A549 (cell line): ENCODE measurements around the gene MAF. TPM values are rescaled to one million over a fixed set of nuclear protein-coding genes. Genes with fewer than 3 reads are reported as not detected.

Source experiments
- ATAC-seq, 2 experiments: fragments of 200-7000 bp in 1 of 2; fragments of >200 bp in 1 of 2; cut with Nextera tagmentation in 1 of 2; cut with Tn5 transposase in 1 of 2; 3 replicates each; pipeline versions ENCODE4 v1.8.0 to v1.9.1; 2018 to 2020; ENCODE audit warnings: mild to moderate bottlenecking in 1 of 2, moderate library complexity in 1 of 2
- CTCF ChIA-PET: fragments of 300-600 bp; sonication (Branson Sonifier 250); formaldehyde crosslinking; extraction: SDS; loops from one replicate; lab custom pipeline; 2021; ENCODE audit warnings: antibody characterized with exemption, inconsistent platforms; lab: Yijun Ruan, JAX
- POLR2A ChIA-PET: fragments of 350-600 bp; formaldehyde crosslinking; extraction: SDS; loops from one replicate; lab custom pipeline; 2021; ENCODE audit warnings: antibody characterized with exemption, inconsistent platforms; lab: Yijun Ruan, JAX
- DNase-seq, 2 experiments: peaks; one replicate each; pipeline versions ENCODE4 v3.0.0 to v3.0.0-alpha.2; 2011 to 2016; ENCODE audit warnings: low read depth in 1 of 2, low spot score in 1 of 2
- FAIRE-seq: peaks from 2 replicates; lab custom pipeline; 2011; peaks lifted over from hg19 to GRCh38; lab: Jason Lieb, UNC
- H3K27ac ChIP-seq, 2 experiments: fragments of >200 bp; sonication (Bioruptor Twin); formaldehyde crosslinking; 3 replicates each; pipeline ENCODE4 v1.5.1; 2016 to 2017
- H3K4me1 ChIP-seq: fragments of >200 bp; sonication (Bioruptor Twin); formaldehyde crosslinking; 3 replicates; pipeline ENCODE4 v1.6.1; 2016
- H3K4me2 ChIP-seq: fragments of >200 bp; sonication (Bioruptor Twin); formaldehyde crosslinking; 3 replicates; pipeline ENCODE4 v1.6.1; 2016
- H3K4me3 ChIP-seq: fragments of >200 bp; sonication (Bioruptor Twin); formaldehyde crosslinking; 3 replicates; pipeline ENCODE4 v1.5.1; 2016
- H3K9me3 ChIP-seq: fragments of >200 bp; sonication (Bioruptor Twin); formaldehyde crosslinking; 3 replicates; pipeline ENCODE4 v1.6.1; 2016
- CBX8 ChIP-seq: fragments of 200-600 bp; sonication (generic); IDR thresholded peaks from 2 replicates; pipeline ENCODE4 v1.6.1; 2016
- E2F6 ChIP-seq: IDR thresholded peaks from 2 replicates; pipeline ENCODE4 v1.6.1; 2012; ENCODE audit warnings: low read depth, borderline replicate concordance
- EHF ChIP-seq: fragments of 250-450 bp; sonication (Bioruptor Pico); IDR thresholded peaks from 2 replicates; pipeline ENCODE4 v1.5.0; 2020; ENCODE audit warnings: mild to moderate bottlenecking
- ELK1 ChIP-seq: fragments of 150-350 bp; IDR thresholded peaks from 2 replicates; pipeline ENCODE4 v1.6.1; 2014; ENCODE audit warnings: low read depth, mild to moderate bottlenecking, low read length
- ESRRA ChIP-seq: fragments of 150-350 bp; IDR thresholded peaks from 2 replicates; pipeline ENCODE4 v1.6.1; 2014; ENCODE audit warnings: mild to moderate bottlenecking, low read length, borderline replicate concordance
- FOSB ChIP-seq: fragments of 250-450 bp; sonication (Bioruptor Pico); IDR thresholded peaks from 2 replicates; pipeline ENCODE4 v1.5.0; 2020; ENCODE audit warnings: mild to moderate bottlenecking, moderate library complexity
- HDAC2 ChIP-seq: fragments of 200-600 bp; sonication (generic); IDR thresholded peaks from 2 replicates; pipeline ENCODE4 v1.6.1; 2016
- HES2 ChIP-seq: fragments of >200 bp; sonication (Bioruptor Twin); formaldehyde crosslinking; IDR thresholded peaks from 2 replicates; pipeline ENCODE4 v1.6.1; 2016
- HEYL ChIP-seq: fragments of 250-450 bp; sonication (Bioruptor Pico); IDR thresholded peaks from 2 replicates; pipeline ENCODE4 v1.8.0; 2021; ENCODE audit warnings: mild to moderate bottlenecking, moderate library complexity
- JUN ChIP-seq, 2 experiments: fragments of >200 bp; sonication (Bioruptor Twin); formaldehyde crosslinking; IDR thresholded peaks; 2 replicates in 1 of 2; 3 replicates in 1 of 2; pipeline ENCODE4 v1.6.1; 2016 to 2017
- JUNB ChIP-seq: fragments of >200 bp; sonication (Bioruptor Twin); formaldehyde crosslinking; IDR thresholded peaks from 2 replicates; pipeline ENCODE4 v1.6.1; 2016
- KDM1A ChIP-seq: fragments of 200-600 bp; sonication (generic); IDR thresholded peaks from 2 replicates; pipeline ENCODE4 v1.6.1; 2016; ENCODE audit warnings: low read depth, mild to moderate bottlenecking
- KDM5A ChIP-seq: fragments of 200-600 bp; sonication (generic); IDR thresholded peaks from 2 replicates; pipeline ENCODE4 v1.6.1; 2016; ENCODE audit warnings: antibody characterized with exemption, mild to moderate bottlenecking
- MAZ ChIP-seq: fragments of 150-350 bp; IDR thresholded peaks from 2 replicates; pipeline ENCODE4 v1.6.1; 2014; ENCODE audit warnings: antibody characterized with exemption, low read depth, low read length, borderline replicate concordance
- PBX3 ChIP-seq: IDR thresholded peaks from 2 replicates; pipeline ENCODE4 v1.6.1; 2012
- POLR2A ChIP-seq: IDR thresholded peaks from 2 replicates; pipeline ENCODE4 v1.6.1; 2012; ENCODE audit warnings: mild to moderate bottlenecking, low read length
- RARB ChIP-seq: fragments of 250-450 bp; sonication (Bioruptor Pico); IDR thresholded peaks from 2 replicates; pipeline ENCODE4 v1.8.0; 2021; ENCODE audit warnings: mild to moderate bottlenecking, moderate library complexity
- SMC3 ChIP-seq: fragments of >200 bp; sonication (Bioruptor Twin); formaldehyde crosslinking; IDR thresholded peaks from 3 replicates; pipeline ENCODE4 v1.6.1; 2018; ENCODE audit warnings: inconsistent platforms
- USF2 ChIP-seq: fragments of 450-650 bp; IDR thresholded peaks from 2 replicates; pipeline ENCODE4 v1.6.1; 2014; ENCODE audit warnings: antibody characterized with exemption
- ZNF302 ChIP-seq: fragments of 250-450 bp; sonication (Bioruptor Pico); IDR thresholded peaks from 2 replicates; pipeline ENCODE4 v1.9.0; 2021; ENCODE audit warnings: inconsistent platforms, mild to moderate bottlenecking, moderate library complexity
- WGBS: methylation state at CpG from one replicate; pipeline ENCODE4 v1.1.6; 2017; ENCODE audit errors: missing lambda C conversion rate; 5-methylcytosine and 5-hydroxymethylcytosine counted together
- polyA plus RNA-seq, 4 experiments: library from polyadenylated mRNA; depleted of rRNA in 3 of 4; stranded (reverse); fragments of >200 nt; fragmentation: RNase III in 1 of 4; extraction: RNeasy Plus Mini Kit Qiagen cat#74134 plus additional on column Dnase treatment in 1 of 4; gene quantifications; 2 replicates in 3 of 4; 3 replicates in 1 of 4; pipeline ENCODE4 v1.2.3, GENCODE V29; 2011 to 2017

The MAF gene
- polyA plus RNA-seq, 2 of the 4 experiments (the other 2 are of a cell fraction), result 0.14 to 0.37 TPM

GRCh38 chr16:79628501-79628975 is 28.0 kb upstream of the MAF start:
- Histone ChIP-seq H3K4me3 (no peak overlapping the region), H3K9me3 (no peaks in the 10 kb centered on the region), H3K4me2 (no peak overlapping the region), H3K27ac (no peak overlapping the region), H3K4me1 (peaks cover 11% of the 10 kb centered on the region; the same call in 2 of the 3 replicates)
- no peak for DNase-seq
- no peak for ATAC-seq
- WGBS, result 67% methylated on average over 5 of the region's 5 CpGs
- CTCF ChIA-PET, result no interaction called here
- no peak for FAIRE-seq
- no peak for TF ChIP-seq PBX3
- TF ChIP-seq EHF (CRISPR knock-in tag), result no peak
- no peak for TF ChIP-seq KDM1A
- TF ChIP-seq USF2, result no peak
- POLR2A ChIA-PET, result no interaction called here

- Histone ChIP-seq H3K4me2 (no peak overlapping the region), H3K4me3 (no peak overlapping the region), H3K4me1 (peaks cover 2% of the 10 kb centered on the region; the same call in 2 of the 3 replicates), H3K27ac (no peak overlapping the region), H3K9me3 (no peaks in the 10 kb centered on the region)
- no peak for FAIRE-seq
- ChIA-PET CTCF (no interaction called here), POLR2A (no interaction called here)
- ATAC-seq, result no peak
- WGBS, result 60% methylated on average over 2 of the region's 2 CpGs
- no peak for DNase-seq
- no peak for TF ChIP-seq JUNB
Observed at GRCh38 chr16:79627092-79627491, 26.6 kb upstream of the MAF start.

GRCh38 chr16:79625738-79626137 is 25.2 kb upstream of the MAF start:
- ATAC-seq (no peak), DNase-seq (no peak), FAIRE-seq (no peak)
- WGBS, result 90% methylated on average over 1 of the region's 1 CpG
- no peak overlapping the region for H3K27ac ChIP-seq
- ChIA-PET CTCF (interaction anchor here (0.9 kb wide), 1 partner anchor 24 kb away, joined by 5 read pairs; no protein-coding TSS in a partner anchor), POLR2A (no interaction called here)
- no peak overlapping the region for H3K4me3 ChIP-seq
- H3K4me1 ChIP-seq, result no peaks in the 10 kb centered on the region
- no peak overlapping the region for H3K4me2 ChIP-seq
- no peak for TF ChIP-seq FOSB
- no peak for TF ChIP-seq HDAC2
- TF ChIP-seq, all 56 proteins: peak for 0
- no peaks in the 10 kb centered on the region for H3K9me3 ChIP-seq

GRCh38 chr16:79623824-79624223 is 23.3 kb upstream of the MAF start:
- POLR2A ChIA-PET, result no interaction called here
- H3K4me3 ChIP-seq, result no peak overlapping the region
- CTCF ChIA-PET, result no interaction called here
- no peaks in the 10 kb centered on the region for H3K9me3 ChIP-seq
- TF ChIP-seq JUN (IDR thresholded peaks at IDR 0.05) (no peak), ZNF302 (no peak), CBX8 (no peak), POLR2A (no peak), HEYL (CRISPR knock-in tag) (no peak), MAZ (no peak), HES2 (no peak), RARB (CRISPR knock-in tag) (no peak), KDM5A (no peak), USF2 (no peak), E2F6 (no peak), ELK1 (no peak), ESRRA (no peak), SMC3 (no peak)
- no peaks in the 10 kb centered on the region for H3K4me1 ChIP-seq
- no peak overlapping the region for H3K27ac ChIP-seq
- H3K4me2 ChIP-seq, result no peak overlapping the region
- no peak for ATAC-seq
- WGBS, result 37% methylated on average over 2 of the region's 2 CpGs
- DNase-seq, result no peak
- FAIRE-seq, result no peak
